Neuronal stem cell (in vitro differentiated cells): ENCODE measurements around the gene ZFP36L1.

ENCODE experiments used
- DNase-seq: peaks from one replicate; pipeline ENCODE4 v3.0.0-alpha.2; 2013; ENCODE audit warnings: low spot score
- H2AFZ ChIP-seq: one replicate; pipeline ENCODE4 v1.6.1; 2013; ENCODE audit warnings: mild to moderate bottlenecking, low read length, inconsistent platforms
- H2AK5ac ChIP-seq: 2 replicates; pipeline ENCODE4 v1.6.1; 2013; ENCODE audit warnings: low read depth, mild to moderate bottlenecking, inconsistent platforms, low read length, moderate library complexity, mixed read lengths
- H2BK120ac ChIP-seq: 2 replicates; pipeline ENCODE4 v1.6.1; 2013; ENCODE audit warnings: low read depth, mild to moderate bottlenecking, inconsistent platforms, low read length, moderate library complexity, mixed read lengths
- H2BK12ac ChIP-seq: one replicate; pipeline ENCODE4 v1.6.1; 2013; ENCODE audit warnings: low read length, inconsistent platforms
- H2BK15ac ChIP-seq: 2 replicates; pipeline ENCODE4 v1.6.1; 2013; ENCODE audit warnings: mild to moderate bottlenecking, low read length, inconsistent platforms, mixed read lengths
- H2BK5ac ChIP-seq: one replicate; pipeline ENCODE4 v1.6.1; 2013; ENCODE audit warnings: inconsistent platforms, mild to moderate bottlenecking, low read length, moderate library complexity
- H3K14ac ChIP-seq: one replicate; pipeline ENCODE4 v1.6.1; 2013; ENCODE audit warnings: low read length, inconsistent platforms
- H3K18ac ChIP-seq: 2 replicates; pipeline ENCODE4 v1.6.1; 2013; ENCODE audit warnings: low read length, inconsistent platforms
- H3K23ac ChIP-seq: 2 replicates; pipeline ENCODE4 v1.6.1; 2013; ENCODE audit warnings: low read depth, mild to moderate bottlenecking, mixed read lengths, low read length, inconsistent platforms; ENCODE audit not compliant: poor library complexity
- H3K27ac ChIP-seq: replicated peaks from 3 replicates; pipeline ENCODE4 v1.5.1; 2013; ENCODE audit warnings: low read length, inconsistent platforms
- H3K27me3 ChIP-seq, 3 experiments: 2 replicates each; pipeline ENCODE4 v1.6.1; 2013; ENCODE audit warnings: low read length in 3 of 3, mild to moderate bottlenecking in 2 of 3, inconsistent platforms in 1 of 3, low read depth in 1 of 3, mixed read lengths in 1 of 3, moderate library complexity in 1 of 3; ENCODE audit not compliant: control insufficient read depth in 3 of 3, insufficient read depth in 3 of 3
- H3K36me3 ChIP-seq, 2 donors: replicated peaks in 1 of 2; 2 replicates each; pipeline ENCODE4 v1.6.1; 2013; ENCODE audit warnings: low read length in 2 of 2; ENCODE audit not compliant: control insufficient read depth in 2 of 2, insufficient read depth in 2 of 2
- H3K4ac ChIP-seq: 2 replicates; pipeline ENCODE4 v1.6.1; 2013; ENCODE audit warnings: inconsistent platforms, mild to moderate bottlenecking, low read length, moderate library complexity
- H3K4me1 ChIP-seq, 2 donors: 1 replicate in 1 of 2; 2 replicates in 1 of 2; pipeline ENCODE4 v1.6.1; 2013; ENCODE audit warnings: low read length in 2 of 2, low read depth in 1 of 2; ENCODE audit not compliant: control insufficient read depth in 2 of 2, insufficient read depth in 1 of 2
- H3K4me2 ChIP-seq: one replicate; pipeline ENCODE4 v1.6.1; 2013; ENCODE audit warnings: mild to moderate bottlenecking, low read length, inconsistent platforms; ENCODE audit not compliant: insufficient read depth, poor library complexity, severe bottlenecking
- H3K4me3 ChIP-seq, 2 donors: 2 replicates each; pipeline ENCODE4 v1.5.1; 2013; ENCODE audit warnings: low read length in 2 of 2, mild to moderate bottlenecking in 2 of 2, inconsistent platforms in 1 of 2, moderate library complexity in 1 of 2
- H3K79me1 ChIP-seq: one replicate; pipeline ENCODE4 v1.6.1; 2013; ENCODE audit warnings: low read depth, mild to moderate bottlenecking, inconsistent platforms, low read length, moderate library complexity
- H3K9ac ChIP-seq: one replicate; pipeline ENCODE4 v1.6.1; 2013; ENCODE audit warnings: mild to moderate bottlenecking, low read depth, low read length, inconsistent platforms; ENCODE audit not compliant: poor library complexity
- H3K9me3 ChIP-seq, 2 donors: replicated peaks in 1 of 2; 2 replicates each; pipeline versions ENCODE3 to v1.6.1; 2013; ENCODE audit warnings: low read length in 2 of 2, mild to moderate bottlenecking in 2 of 2, inconsistent platforms in 1 of 2, low read depth in 1 of 2, mixed read lengths in 1 of 2, moderate library complexity in 1 of 2; ENCODE audit not compliant: control insufficient read depth in 2 of 2, insufficient read depth in 1 of 2
- H4K8ac ChIP-seq: one replicate; pipeline ENCODE4 v1.6.1; 2013; ENCODE audit warnings: low read depth, mild to moderate bottlenecking, inconsistent platforms, low read length, moderate library complexity
- H4K91ac ChIP-seq: one replicate; pipeline ENCODE4 v1.6.1; 2013; ENCODE audit warnings: low read length, low read depth, mild to moderate bottlenecking, inconsistent platforms; ENCODE audit not compliant: poor library complexity
- WGBS, 2 donors: extraction: QIAGEN DNeasy Blood & Tissue Kit; methylation state at CpG; one replicate each; pipeline ENCODE4 v1.1.7; 2013; ENCODE audit warnings: missing lambda C conversion rate in 2 of 2, mixed read lengths in 1 of 2; ENCODE audit not compliant: insufficient read length in 2 of 2, insufficient replicate concordance in 1 of 2; ENCODE audit errors: extremely low coverage in 2 of 2; 5-methylcytosine and 5-hydroxymethylcytosine counted together

The ZFP36L1 gene

DNA sequence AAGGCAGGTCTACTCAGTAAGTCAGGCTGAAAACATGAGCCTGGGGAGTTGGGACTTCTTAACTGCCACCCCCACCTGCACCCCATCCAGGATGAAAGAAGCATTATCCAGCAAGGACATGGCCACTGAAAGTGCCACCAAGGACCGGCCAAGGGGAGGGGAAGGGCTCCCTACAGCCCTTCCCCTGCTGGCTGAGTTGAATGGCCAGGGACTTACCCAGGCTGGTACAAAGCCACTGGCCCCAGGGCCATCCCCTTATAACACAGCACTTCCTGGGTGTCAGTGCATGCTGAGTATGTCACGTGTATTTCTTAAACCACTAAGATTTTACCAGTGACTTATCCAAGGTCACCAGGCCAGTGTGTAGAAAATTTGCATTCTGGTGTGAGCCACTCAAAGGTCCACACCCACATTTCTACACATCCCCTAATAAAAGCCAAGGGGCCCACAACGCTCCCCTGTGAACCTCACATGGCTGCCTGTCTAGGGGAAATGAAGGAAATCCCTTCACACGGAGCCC is 29.3 kb upstream of the ZFP36L1 start:
- peaks cover 0 to 13% of the 10 kb centered on the region in 2 donors for H3K4me1 ChIP-seq
- H2BK12ac ChIP-seq: peak overlapping the region; percentile 17
- H3K9ac ChIP-seq: no peak overlapping the region
- no peak overlapping the region for H2BK5ac ChIP-seq
- H3K27ac ChIP-seq: no peak overlapping the region
- no CpG with 5 or more reads among the region's 4 CpGs for WGBS, 2 donors
- H3K79me1 ChIP-seq: no peaks in the 10 kb centered on the region
- H3K9me3 ChIP-seq: no peaks in the 10 kb centered on the region
- no peak overlapping the region for H3K4me2 ChIP-seq
- H2AK5ac ChIP-seq: peak overlapping the region; percentile 43
- no peak overlapping the region for H2AFZ ChIP-seq
- peak overlapping the region; percentile 42 for H3K18ac ChIP-seq
- H3K4me3 ChIP-seq: no peak overlapping the region
- H3K36me3 ChIP-seq: no peaks in the 10 kb centered on the region
- no peak overlapping the region for H3K4ac ChIP-seq
- H2BK15ac ChIP-seq: peak overlapping the region; percentile 74
- no peaks in the 10 kb centered on the region for H3K27me3 ChIP-seq
- H4K91ac ChIP-seq: no peak overlapping the region
- H3K14ac ChIP-seq: no peak overlapping the region
- no peak overlapping the region for H3K23ac ChIP-seq
- no peak overlapping the region for H4K8ac ChIP-seq
- no peak overlapping the region for H2BK120ac ChIP-seq
- DNase-seq: no peak

DNA sequence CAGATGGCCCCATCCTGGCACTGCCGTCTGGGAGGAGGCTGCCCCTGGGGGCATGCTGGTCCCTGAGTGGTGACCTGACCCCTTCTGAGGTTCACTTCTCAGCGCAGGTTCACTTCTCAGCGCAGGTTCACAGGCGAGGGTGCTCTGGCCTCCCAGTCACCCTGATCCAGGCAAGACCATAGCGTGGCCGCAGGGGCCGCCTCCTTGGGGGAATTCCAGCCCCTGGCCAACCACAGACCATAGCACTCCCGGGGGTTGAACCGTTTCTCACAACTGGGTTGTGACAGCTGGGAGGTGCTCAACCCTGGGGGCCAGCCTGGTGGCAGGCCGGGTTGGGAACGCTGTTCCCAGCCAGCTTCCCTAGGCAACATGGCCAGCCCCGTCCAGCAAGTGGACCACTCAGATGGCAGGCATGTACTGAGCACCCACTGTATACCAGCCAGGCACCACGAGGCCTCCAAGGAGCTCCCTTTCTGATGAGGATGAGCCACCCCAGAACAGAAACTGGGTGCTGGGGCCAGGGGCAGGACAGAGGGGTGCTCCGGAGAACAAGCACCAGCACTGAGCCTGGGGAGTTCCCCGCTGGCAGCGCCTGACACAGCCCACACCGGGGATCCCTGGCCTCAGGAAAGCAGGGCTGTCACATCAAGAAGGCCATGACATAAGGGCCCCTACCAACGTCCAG is 28.3 kb upstream of the ZFP36L1 start:
- H2BK120ac ChIP-seq: peak overlapping the region; percentile 18
- no peak overlapping the region for H2BK12ac ChIP-seq
- H3K9me3 ChIP-seq: no peaks in the 10 kb centered on the region
- H2BK5ac ChIP-seq: peak overlapping the region; percentile 3
- H3K79me1 ChIP-seq: no peaks in the 10 kb centered on the region
- no peaks in the 10 kb centered on the region for H3K36me3 ChIP-seq
- H3K14ac ChIP-seq: peak overlapping the region; percentile 40
- no peak overlapping the region for H3K27ac ChIP-seq
- no peak overlapping the region for H3K9ac ChIP-seq
- H2AFZ ChIP-seq: no peak overlapping the region
- no peak overlapping the region for H3K23ac ChIP-seq
- DNase-seq: no peak
- H3K18ac ChIP-seq: peak overlapping the region; percentile 40
- H3K4me2 ChIP-seq: no peak overlapping the region
- H4K8ac ChIP-seq: no peak overlapping the region
- H3K4me3 ChIP-seq: no peak overlapping the region
- peak overlapping the region; percentile 84 for H2BK15ac ChIP-seq
- H3K4me1 ChIP-seq: peaks cover 0 to 16% of the 10 kb centered on the region in 2 donors
- H4K91ac ChIP-seq: no peak overlapping the region
- no peak overlapping the region for H3K4ac ChIP-seq
- H2AK5ac ChIP-seq: peak overlapping the region; percentile 65
- no CpG with 5 or more reads among the region's 18 CpGs for WGBS, 2 donors
- H3K27me3 ChIP-seq: no peaks in the 10 kb centered on the region

DNA sequence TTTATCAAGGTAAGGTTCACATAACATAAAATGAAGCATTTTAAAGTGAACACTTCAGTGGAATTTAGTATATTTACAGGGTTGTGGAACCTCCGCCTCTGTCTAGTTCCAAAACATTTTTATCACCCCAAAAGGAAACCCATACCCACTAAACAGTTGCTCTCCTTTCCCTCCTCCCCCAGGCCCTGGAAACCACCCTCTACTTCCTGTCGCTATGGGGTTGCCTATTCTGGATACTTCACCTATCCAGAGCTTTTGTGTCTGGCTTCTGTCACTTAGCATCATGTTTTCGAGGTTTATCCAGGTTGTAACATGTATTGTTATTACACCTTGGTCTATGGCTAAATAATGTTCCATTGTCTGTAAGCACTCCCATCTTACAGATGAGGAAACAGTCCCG is 27.7 kb upstream of the ZFP36L1 start:
- Histone ChIP-seq H2AK5ac (no peak overlapping the region), H2BK5ac (no peak overlapping the region), H3K9me3 (no peaks in the 10 kb centered on the region), H3K14ac (no peak overlapping the region), H3K18ac (no peak overlapping the region), H4K8ac (no peak overlapping the region), H3K4me2 (no peak overlapping the region), H3K36me3 (no peaks in the 10 kb centered on the region), H3K4me1 (peaks cover 0 to 22% of the 10 kb centered on the region in 2 donors), H4K91ac (no peak overlapping the region), H2BK12ac (no peak overlapping the region), H2AFZ (no peak overlapping the region), H3K4me3 (no peak overlapping the region), H3K79me1 (no peaks in the 10 kb centered on the region), H3K23ac (no peak overlapping the region), H3K27me3 (no peaks in the 10 kb centered on the region), H2BK120ac (no peak overlapping the region), H2BK15ac (peak overlapping the region; percentile 42), H3K9ac (no peak overlapping the region), H3K4ac (no peak overlapping the region), H3K27ac (no peak overlapping the region)
- WGBS, 2 donors: no CpG with 5 or more reads among the region's 4 CpGs
- no peak for DNase-seq

DNA sequence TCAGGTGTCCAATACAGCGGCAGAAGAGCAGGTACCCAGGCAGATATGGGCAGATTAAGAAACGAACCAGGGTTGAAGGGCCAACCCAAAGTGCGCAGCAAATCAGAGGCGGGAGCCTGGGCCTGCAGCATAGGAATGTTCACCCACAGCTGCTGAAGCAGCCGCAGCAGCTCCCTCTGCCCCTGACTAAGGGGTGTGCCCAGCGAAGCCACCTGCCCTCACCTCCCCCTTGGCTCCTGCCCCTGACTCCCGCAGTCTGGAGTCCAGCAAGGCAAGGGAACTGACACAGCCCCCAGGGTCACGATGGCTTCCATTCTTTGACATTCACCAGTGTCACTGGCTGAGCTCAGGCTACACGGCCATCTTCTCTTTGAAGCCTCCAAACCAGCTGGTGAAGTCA is 27.3 kb upstream of the ZFP36L1 start:
- Histone ChIP-seq H3K27ac (no peak overlapping the region), H3K4me2 (no peak overlapping the region), H3K9me3 (no peaks in the 10 kb centered on the region), H3K27me3 (no peaks in the 10 kb centered on the region), H3K18ac (peak overlapping the region; percentile 89), H3K9ac (no peak overlapping the region), H3K36me3 (no peaks in the 10 kb centered on the region), H3K4me1 (peaks cover 3 to 24% of the 10 kb centered on the region in 2 donors), H2BK5ac (no peak overlapping the region), H3K14ac (no peak overlapping the region), H3K4ac (no peak overlapping the region), H3K23ac (no peak overlapping the region), H2AFZ (no peak overlapping the region), H3K79me1 (no peaks in the 10 kb centered on the region), H2AK5ac (peak overlapping the region; percentile 56), H2BK12ac (peak overlapping the region; percentile 59), H3K4me3 (no peak overlapping the region), H2BK15ac (peak overlapping the region; percentile 42), H2BK120ac (no peak overlapping the region), H4K8ac (peak overlapping the region; percentile 19), H4K91ac (no peak overlapping the region)
- WGBS, 2 donors: no CpG with 5 or more reads among the region's 9 CpGs
- no peak for DNase-seq
